HL-60 (cell line): Measurements from ENCODE around the gene HECTD4.
"Not testable (repeated sequence)": the region's sequence is repeated elsewhere in the genome, so short reads cannot be mapped to it uniquely, and the experiment has no call there.

Experiments
- DNase-seq, 2 experiments: peaks; one replicate each; pipeline ENCODE4 v3.0.0-alpha.2; 2010 to 2020; ENCODE audit warnings: low read depth in 1 of 2, low spot score in 1 of 2
- H3K27ac ChIP-seq: fragments of 250-450 bp; sonication (Bioruptor Pico); replicated peaks from 2 replicates; pipeline ENCODE4 v1.5.1; 2020; ENCODE audit warnings: mild to moderate bottlenecking, moderate library complexity
- H3K27me3 ChIP-seq: fragments of 250-450 bp; sonication (Bioruptor Pico); 2 replicates; pipeline ENCODE4 v1.5.1; 2021; ENCODE audit warnings: mild to moderate bottlenecking, moderate library complexity; ENCODE audit not compliant: insufficient read depth, poor library complexity, severe bottlenecking
- H3K4me3 ChIP-seq: replicated peaks from 2 replicates; pipeline ENCODE4 v1.5.1; 2011; ENCODE audit warnings: mild to moderate bottlenecking, control low read depth, low read length; ENCODE audit not compliant: insufficient read depth
- GABPA ChIP-seq: IDR thresholded peaks from 2 replicates; pipeline ENCODE4 v1.6.1; 2012; ENCODE audit warnings: low read depth
- POLR2AphosphoS5 ChIP-seq: IDR thresholded peaks from 2 replicates; pipeline ENCODE4 v1.6.1; 2012; ENCODE audit warnings: low read depth
- SPI1 ChIP-seq: IDR thresholded peaks from 2 replicates; pipeline ENCODE4 v1.6.1; 2012; ENCODE audit warnings: low read depth, mild to moderate bottlenecking, borderline replicate concordance
- TF ChIP-seq, protein P1 (sequence below): IDR thresholded peaks from one replicate; pipeline ENCODE4 v1.5.1; 2011; ENCODE audit warnings: low read length, control low read depth, inconsistent platforms; ENCODE audit not compliant: insufficient read depth
- TF ChIP-seq, protein P2 (sequence below): IDR thresholded peaks from 2 replicates; pipeline ENCODE4 v1.6.1; 2012; ENCODE audit warnings: low read depth; ENCODE audit not compliant: insufficient replicate concordance

HECTD4 gene

GRCh38 chr12:112161711-112162110 lies 220.5 kb downstream of the HECTD4 start:
- Histone ChIP-seq H3K27me3 (no peaks in the 10 kb centered on the region), H3K27ac (no peak overlapping the region), H3K4me3 (no peak overlapping the region)
- TF ChIP-seq POLR2AphosphoS5 (no peak), GABPA (no peak), SPI1 (no peak)
- TF ChIP-seq, protein P1, sequence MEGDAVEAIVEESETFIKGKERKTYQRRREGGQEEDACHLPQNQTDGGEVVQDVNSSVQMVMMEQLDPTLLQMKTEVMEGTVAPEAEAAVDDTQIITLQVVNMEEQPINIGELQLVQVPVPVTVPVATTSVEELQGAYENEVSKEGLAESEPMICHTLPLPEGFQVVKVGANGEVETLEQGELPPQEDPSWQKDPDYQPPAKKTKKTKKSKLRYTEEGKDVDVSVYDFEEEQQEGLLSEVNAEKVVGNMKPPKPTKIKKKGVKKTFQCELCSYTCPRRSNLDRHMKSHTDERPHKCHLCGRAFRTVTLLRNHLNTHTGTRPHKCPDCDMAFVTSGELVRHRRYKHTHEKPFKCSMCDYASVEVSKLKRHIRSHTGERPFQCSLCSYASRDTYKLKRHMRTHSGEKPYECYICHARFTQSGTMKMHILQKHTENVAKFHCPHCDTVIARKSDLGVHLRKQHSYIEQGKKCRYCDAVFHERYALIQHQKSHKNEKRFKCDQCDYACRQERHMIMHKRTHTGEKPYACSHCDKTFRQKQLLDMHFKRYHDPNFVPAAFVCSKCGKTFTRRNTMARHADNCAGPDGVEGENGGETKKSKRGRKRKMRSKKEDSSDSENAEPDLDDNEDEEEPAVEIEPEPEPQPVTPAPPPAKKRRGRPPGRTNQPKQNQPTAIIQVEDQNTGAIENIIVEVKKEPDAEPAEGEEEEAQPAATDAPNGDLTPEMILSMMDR: no peak
- TF ChIP-seq, protein P2, sequence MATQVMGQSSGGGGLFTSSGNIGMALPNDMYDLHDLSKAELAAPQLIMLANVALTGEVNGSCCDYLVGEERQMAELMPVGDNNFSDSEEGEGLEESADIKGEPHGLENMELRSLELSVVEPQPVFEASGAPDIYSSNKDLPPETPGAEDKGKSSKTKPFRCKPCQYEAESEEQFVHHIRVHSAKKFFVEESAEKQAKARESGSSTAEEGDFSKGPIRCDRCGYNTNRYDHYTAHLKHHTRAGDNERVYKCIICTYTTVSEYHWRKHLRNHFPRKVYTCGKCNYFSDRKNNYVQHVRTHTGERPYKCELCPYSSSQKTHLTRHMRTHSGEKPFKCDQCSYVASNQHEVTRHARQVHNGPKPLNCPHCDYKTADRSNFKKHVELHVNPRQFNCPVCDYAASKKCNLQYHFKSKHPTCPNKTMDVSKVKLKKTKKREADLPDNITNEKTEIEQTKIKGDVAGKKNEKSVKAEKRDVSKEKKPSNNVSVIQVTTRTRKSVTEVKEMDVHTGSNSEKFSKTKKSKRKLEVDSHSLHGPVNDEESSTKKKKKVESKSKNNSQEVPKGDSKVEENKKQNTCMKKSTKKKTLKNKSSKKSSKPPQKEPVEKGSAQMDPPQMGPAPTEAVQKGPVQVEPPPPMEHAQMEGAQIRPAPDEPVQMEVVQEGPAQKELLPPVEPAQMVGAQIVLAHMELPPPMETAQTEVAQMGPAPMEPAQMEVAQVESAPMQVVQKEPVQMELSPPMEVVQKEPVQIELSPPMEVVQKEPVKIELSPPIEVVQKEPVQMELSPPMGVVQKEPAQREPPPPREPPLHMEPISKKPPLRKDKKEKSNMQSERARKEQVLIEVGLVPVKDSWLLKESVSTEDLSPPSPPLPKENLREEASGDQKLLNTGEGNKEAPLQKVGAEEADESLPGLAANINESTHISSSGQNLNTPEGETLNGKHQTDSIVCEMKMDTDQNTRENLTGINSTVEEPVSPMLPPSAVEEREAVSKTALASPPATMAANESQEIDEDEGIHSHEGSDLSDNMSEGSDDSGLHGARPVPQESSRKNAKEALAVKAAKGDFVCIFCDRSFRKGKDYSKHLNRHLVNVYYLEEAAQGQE: no peak
- no peak for DNase-seq

DNA sequence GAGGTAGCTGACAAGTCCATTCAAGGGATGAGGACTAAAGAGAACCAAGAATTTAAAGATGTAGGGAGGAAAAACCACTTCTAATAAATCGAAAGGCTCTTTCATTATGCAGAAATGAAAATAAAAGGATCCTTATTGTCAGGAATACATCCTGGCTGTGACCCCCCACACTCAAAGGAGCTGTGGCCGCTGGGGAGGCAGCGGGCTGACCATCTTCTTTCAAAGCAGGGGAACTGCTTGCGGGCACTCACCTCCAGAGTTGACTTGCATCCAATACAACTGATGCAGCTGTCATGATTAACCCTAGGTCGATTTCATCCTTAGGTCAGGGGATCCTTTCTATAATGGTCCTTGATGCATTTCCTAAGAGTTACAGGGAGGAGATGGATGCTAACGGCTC lies 221.6 kb downstream of the HECTD4 start:
- H3K27me3 ChIP-seq: no peaks in the 10 kb centered on the region
- TF ChIP-seq GABPA (no peak), SPI1 (no peak), POLR2AphosphoS5 (no peak)
- TF ChIP-seq, protein P1: no peak
- TF ChIP-seq, protein P2: no peak
- DNase-seq: no peak
- H3K4me3 ChIP-seq: no peak overlapping the region
- no peak overlapping the region for H3K27ac ChIP-seq

DNA sequence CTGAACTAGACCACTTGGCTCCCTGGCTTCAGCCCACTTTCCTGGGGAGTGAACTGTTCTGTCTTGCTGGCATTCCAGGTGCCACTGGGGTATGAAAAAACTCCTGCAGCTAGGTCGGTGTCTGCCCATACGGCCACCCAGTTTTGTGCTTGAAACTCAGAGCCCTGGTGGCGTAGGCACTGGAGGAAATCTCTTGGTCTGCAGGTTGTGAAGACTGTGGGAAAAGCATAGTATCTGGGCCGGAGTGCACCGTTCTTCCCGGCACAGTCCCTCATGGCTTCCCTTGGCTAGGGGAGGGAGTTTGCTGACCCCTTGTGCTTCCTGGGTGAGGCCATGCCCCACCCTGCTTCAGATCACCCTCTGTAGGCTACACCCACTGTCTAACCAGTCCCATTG lies 223.1 kb downstream of the HECTD4 start:
- TF ChIP-seq SPI1: no peak
- TF ChIP-seq GABPA: no peak
- no peak for TF ChIP-seq POLR2AphosphoS5
- TF ChIP-seq, protein P2: no peak
- Histone ChIP-seq H3K27me3 (no peaks in the 10 kb centered on the region), H3K4me3 (no peak overlapping the region), H3K27ac (no peak overlapping the region)
- DNase-seq: no peak

- H3K27ac ChIP-seq, H3K27me3 ChIP-seq, DNase-seq, H3K4me3 ChIP-seq: not testable (repeated sequence)
These were observed 223.6 kb downstream of the HECTD4 start for GRCh38 chr12:112158461-112159145.
